ENCODE results near the gene PPP1R12C.

The PPP1R12C gene

DNA sequence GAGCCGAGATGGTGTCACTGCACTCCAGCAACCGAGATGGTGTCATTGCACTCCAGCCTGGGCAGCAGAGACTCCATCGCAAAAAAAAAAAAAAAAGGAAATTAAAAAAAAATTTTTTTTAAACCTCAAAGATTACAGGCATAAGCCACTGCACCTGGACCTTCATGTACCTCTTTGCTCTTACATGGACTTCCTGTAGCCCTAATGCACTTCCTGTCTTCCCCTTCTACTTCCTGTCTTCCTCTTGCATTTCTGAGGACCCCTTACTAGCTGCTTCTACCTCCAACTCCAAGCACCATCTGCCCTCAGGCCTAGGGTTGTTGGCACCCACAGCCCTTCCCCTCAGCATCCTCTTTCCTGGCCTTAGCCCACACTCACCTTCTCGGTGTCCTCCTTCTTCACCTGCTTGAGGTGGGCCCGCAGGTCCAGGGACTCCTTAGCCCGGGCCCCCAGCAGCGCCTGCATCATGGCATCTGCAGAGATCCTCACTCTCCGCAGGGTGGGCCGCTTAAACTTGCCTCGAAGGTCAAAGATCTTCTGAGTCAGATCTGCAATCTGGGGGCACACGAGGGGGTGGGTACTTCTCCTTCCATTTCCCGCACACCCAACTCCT is 36.3 kb upstream of the PPP1R12C start:
- peaks cover 30% of the 10 kb centered on the region for H3K4me1 Mint-ChIP-seq
- peaks cover 12% of the 10 kb centered on the region for H3K36me3 Mint-ChIP-seq (ENCODE audit: low read depth)
- H3K27me3 Mint-ChIP-seq (ENCODE audit: low read depth, poor library complexity): peaks cover 52% of the 10 kb centered on the region
- TF ChIP-seq, protein P1, sequence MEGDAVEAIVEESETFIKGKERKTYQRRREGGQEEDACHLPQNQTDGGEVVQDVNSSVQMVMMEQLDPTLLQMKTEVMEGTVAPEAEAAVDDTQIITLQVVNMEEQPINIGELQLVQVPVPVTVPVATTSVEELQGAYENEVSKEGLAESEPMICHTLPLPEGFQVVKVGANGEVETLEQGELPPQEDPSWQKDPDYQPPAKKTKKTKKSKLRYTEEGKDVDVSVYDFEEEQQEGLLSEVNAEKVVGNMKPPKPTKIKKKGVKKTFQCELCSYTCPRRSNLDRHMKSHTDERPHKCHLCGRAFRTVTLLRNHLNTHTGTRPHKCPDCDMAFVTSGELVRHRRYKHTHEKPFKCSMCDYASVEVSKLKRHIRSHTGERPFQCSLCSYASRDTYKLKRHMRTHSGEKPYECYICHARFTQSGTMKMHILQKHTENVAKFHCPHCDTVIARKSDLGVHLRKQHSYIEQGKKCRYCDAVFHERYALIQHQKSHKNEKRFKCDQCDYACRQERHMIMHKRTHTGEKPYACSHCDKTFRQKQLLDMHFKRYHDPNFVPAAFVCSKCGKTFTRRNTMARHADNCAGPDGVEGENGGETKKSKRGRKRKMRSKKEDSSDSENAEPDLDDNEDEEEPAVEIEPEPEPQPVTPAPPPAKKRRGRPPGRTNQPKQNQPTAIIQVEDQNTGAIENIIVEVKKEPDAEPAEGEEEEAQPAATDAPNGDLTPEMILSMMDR (IDR thresholded peaks at IDR 0.05): no peak
- no peak for DNase-seq
- H3K4me3 Mint-ChIP-seq: no peak overlapping the region
- H3K9me3 Mint-ChIP-seq: peaks cover 14% of the 10 kb centered on the region
- no peak overlapping the region for H3K27ac Mint-ChIP-seq

DNA sequence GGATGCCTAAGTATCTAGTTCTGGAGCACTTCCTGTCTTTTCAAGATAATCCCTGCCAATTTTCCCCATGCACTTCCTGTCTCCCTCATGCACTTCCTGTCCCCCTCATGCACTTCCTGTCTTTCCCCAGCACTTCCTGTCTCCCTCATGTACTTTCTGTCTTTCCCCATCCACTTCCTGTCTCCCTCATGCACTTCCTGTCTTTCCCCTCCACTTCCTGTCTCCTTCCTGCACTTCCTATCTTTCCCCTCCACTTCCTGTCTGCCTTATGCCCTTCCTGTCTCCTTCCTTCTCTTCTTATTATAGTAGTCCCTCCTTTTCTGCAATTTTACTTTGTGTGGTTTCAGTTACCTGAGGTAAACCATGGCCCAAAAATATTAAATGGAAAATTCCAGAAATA is 34.6 kb upstream of the PPP1R12C start:
- no peak overlapping the region for H3K27ac Mint-ChIP-seq
- H3K9me3 Mint-ChIP-seq: peaks cover 14% of the 10 kb centered on the region
- no peak for DNase-seq
- peaks cover 35% of the 10 kb centered on the region for H3K4me1 Mint-ChIP-seq
- H3K36me3 Mint-ChIP-seq (ENCODE audit: low read depth): peaks cover 12% of the 10 kb centered on the region
- H3K27me3 Mint-ChIP-seq (ENCODE audit: low read depth, poor library complexity): peaks cover 45% of the 10 kb centered on the region
- TF ChIP-seq, protein P1 (IDR thresholded peaks at IDR 0.05): no peak
- no peak overlapping the region for H3K4me3 Mint-ChIP-seq

DNA sequence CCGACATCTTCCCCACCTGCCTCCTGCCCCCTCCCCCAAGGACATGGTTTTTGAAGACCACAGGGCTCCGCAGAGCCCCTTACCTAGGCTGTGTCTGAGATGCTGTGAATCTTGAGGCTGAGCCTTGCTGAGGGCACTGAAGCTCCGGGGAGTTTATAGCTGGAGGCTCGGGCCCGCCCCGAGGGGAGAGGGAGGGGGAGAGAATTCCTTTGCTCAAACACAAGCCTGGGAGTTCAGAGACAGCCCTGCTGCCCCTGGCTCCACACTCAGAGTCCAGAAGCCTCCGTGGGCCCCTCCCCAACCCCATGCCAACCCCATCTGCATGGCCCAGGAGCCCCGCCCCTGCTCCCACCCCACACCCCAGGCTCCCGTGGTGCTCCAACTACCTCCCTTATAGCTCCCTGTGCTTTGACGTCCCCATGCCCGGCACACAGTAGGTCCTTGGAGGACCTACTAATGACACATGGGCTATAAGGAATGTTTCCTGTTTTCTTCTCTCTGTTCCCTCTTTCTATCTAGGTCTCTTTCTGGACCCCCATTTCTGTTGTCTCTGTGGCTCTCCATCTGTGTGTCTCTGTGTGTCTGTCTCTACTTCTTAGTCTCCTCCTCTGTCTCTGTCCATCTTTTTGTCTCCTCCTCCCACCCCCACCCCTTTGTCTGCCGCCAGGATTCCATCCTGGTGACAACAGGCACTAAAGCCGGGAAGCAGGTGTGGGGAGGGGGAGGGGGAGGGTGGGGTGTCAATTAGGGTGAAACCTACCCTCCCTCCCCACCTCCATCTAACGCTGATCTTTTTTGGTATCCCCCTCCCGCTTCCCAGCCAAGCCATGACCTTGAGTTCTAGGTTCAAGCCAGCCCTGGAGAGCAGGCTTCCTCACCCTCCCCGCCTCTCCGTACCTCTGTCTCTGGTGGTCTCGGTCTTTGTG is 31.9 kb upstream of the PPP1R12C start, which contains the start of gene TNNT1:
TNNT1 (minus strand) TSS at position 129 of the 926 bp plus-strand sequence. CDS start 2,049 bp downstream, outside the sequence.
- peak; percentile 56 for DNase-seq

DNA sequence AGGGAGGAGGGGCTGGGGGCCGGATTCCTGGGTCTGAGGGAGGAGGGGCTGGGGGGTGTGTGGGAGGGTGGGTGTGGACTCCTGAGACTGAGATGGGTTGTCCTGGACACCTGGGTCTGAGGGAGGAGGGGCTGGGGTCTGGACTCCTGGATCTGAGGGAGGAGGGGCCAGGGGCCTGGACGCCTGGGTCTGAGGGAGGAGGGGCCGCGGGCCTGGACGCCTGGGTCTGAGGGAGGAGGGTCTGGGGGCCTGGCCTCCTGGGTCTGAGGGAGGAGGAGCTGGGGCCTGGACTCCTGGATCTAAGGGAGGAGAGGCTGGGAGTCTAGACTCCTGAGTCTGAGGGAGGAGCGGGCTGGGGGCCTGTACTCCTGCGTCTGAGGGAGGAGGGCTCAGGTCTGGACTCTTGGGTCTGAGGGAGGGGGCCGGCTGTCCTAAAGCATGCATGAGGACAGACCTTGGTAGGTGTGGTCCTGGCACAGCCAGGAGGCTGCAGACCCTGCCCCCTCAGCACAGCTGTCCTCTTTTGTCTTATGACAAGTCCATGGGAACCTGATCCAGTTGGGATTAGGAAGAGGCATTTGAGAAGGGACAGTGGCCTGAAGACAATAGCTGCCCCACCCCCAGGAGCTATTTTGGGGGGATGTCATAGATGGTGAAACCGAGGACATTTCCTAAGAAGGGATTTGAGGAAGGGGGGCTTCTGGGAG is 30.3 kb upstream of the PPP1R12C start:
- Mint-ChIP-seq H3K4me3 (no peak overlapping the region), H3K9me3 (peaks cover 7% of the 10 kb centered on the region), H3K27ac (no peak overlapping the region), H3K4me1 (peaks cover 28% of the 10 kb centered on the region), H3K36me3 (ENCODE audit: low read depth) (peaks cover 8% of the 10 kb centered on the region), H3K27me3 (ENCODE audit: low read depth, poor library complexity) (peaks cover 57% of the 10 kb centered on the region)
- DNase-seq: no peak
- TF ChIP-seq, protein P1 (IDR thresholded peaks at IDR 0.05): no peak

More for the DNA sequence above, 31.9 kb upstream of the PPP1R12C start, which contains the start of gene TNNT1:
- peaks cover 14% of the 10 kb centered on the region for H3K9me3 Mint-ChIP-seq
- peaks cover 12% of the 10 kb centered on the region for H3K36me3 Mint-ChIP-seq (ENCODE audit: low read depth)
- H3K27me3 Mint-ChIP-seq (ENCODE audit: low read depth, poor library complexity): peaks cover 50% of the 10 kb centered on the region
- peaks cover 28% of the 10 kb centered on the region for H3K4me1 Mint-ChIP-seq
- H3K27ac Mint-ChIP-seq: no peak within 1 kb of the TSS
- TF ChIP-seq, protein P1 (IDR thresholded peaks at IDR 0.05): no peak
- peak within 1 kb of the TSS; percentile 62 for H3K4me3 Mint-ChIP-seq

DNA sequence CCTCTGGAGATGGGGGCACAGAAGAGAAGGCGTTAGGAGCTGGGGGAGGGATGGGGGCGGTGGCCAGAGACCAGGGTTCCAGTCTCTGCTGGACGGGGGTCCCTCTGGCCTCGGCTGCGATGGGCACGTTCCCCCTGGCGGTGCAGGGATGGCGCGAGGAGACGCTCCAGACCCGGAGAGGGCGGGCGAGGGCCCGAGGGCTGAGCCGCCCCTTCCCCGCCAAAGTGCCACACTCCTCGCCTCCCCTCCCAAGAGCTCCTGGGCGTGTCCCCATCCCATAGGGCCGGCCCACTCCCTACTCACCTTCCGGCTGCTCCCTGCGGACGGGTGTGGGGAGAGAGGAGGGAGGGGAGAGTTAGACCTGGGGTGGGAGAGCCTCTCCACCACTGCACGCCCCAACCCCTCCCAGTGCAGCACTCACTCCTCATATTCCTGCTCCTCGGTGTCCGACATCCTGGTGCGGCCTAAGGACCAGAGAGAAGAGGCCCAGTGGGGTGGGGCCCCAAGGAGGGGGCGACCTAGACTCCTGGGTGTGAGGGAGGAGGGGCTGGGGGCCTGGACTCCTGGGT is 29.4 kb upstream of the PPP1R12C start:
- TF ChIP-seq, protein P1 (IDR thresholded peaks at IDR 0.05): no peak
- Mint-ChIP-seq H3K4me1 (peaks cover 28% of the 10 kb centered on the region), H3K4me3 (peak overlapping the region; percentile 28), H3K27me3 (ENCODE audit: low read depth, poor library complexity) (peaks cover 57% of the 10 kb centered on the region), H3K27ac (no peak overlapping the region), H3K36me3 (ENCODE audit: low read depth) (peaks cover 6% of the 10 kb centered on the region), H3K9me3 (peaks cover 4% of the 10 kb centered on the region)
- DNase-seq: peak; percentile 57
